Measurements from ENCODE around the gene CLASP1.
"Not testable (repeated sequence)": the region's sequence is repeated elsewhere in the genome, so short reads cannot be mapped to it uniquely, and the experiment has no call there.

Gene CLASP1

GRCh38 chr2:121498731-121499130, 150.5 kb downstream of the CLASP1 start:
- DNase-seq = no peak

GRCh38 chr2:121492409-121492808, 156.9 kb downstream of the CLASP1 start:
- DNase-seq = no peak

- DNase-seq = no peak
Measured at GRCh38 chr2:121491518-121491917, 157.7 kb downstream of the CLASP1 start.

- DNase-seq = no peak
Measured at GRCh38 chr2:121490584-121491133, 158.6 kb downstream of the CLASP1 start.

GRCh38 chr2:121489911-121490583, 159.2 kb downstream of the CLASP1 start:
- no peak for DNase-seq

GRCh38 chr2:121489284-121489683, 160.0 kb downstream of the CLASP1 start:
- no peak for DNase-seq

GRCh38 chr2:121486191-121486790, 163.0 kb downstream of the CLASP1 start:
- no peak for DNase-seq

- no peak for DNase-seq
Measured at GRCh38 chr2:121485039-121485438, 164.2 kb downstream of the CLASP1 start.

- no peak for DNase-seq
Measured at GRCh38 chr2:121483846-121484245, 165.4 kb downstream of the CLASP1 start.

GRCh38 chr2:121483021-121483420, 166.2 kb downstream of the CLASP1 start:
- DNase-seq = no peak

GRCh38 chr2:121480826-121481225, 168.4 kb downstream of the CLASP1 start:
- DNase-seq = no peak

- no peak for DNase-seq
Measured at GRCh38 chr2:121479882-121480522, 169.3 kb downstream of the CLASP1 start.

- DNase-seq = no peak
Measured at GRCh38 chr2:121478996-121479745, 170.1 kb downstream of the CLASP1 start.

GRCh38 chr2:121478358-121478995, 170.8 kb downstream of the CLASP1 start:
- DNase-seq = not testable (repeated sequence)

- no peak for DNase-seq
Measured at GRCh38 chr2:121476684-121477083, 172.6 kb downstream of the CLASP1 start.

- DNase-seq = no peak
Measured at GRCh38 chr2:121475811-121476571, 173.3 kb downstream of the CLASP1 start.

- DNase-seq = no peak
Measured at GRCh38 chr2:121473512-121473911, 175.8 kb downstream of the CLASP1 start.

GRCh38 chr2:121472470-121472993, 176.7 kb downstream of the CLASP1 start:
- DNase-seq = no peak

- no peak for DNase-seq
Measured at GRCh38 chr2:121471532-121472469, 177.5 kb downstream of the CLASP1 start.

- no peak for DNase-seq
Measured at GRCh38 chr2:121470917-121471316, 178.3 kb downstream of the CLASP1 start.
